Activated naive CD4-positive, alpha-beta T cell treated with anti-CD3 and anti-CD28 coated beads, Interleukin-2, amount 50 U/mL, for 16 hours (primary cell): Measurements from ENCODE around the gene SPPL2A.
"Not testable (repeated sequence)": the region's sequence is repeated elsewhere in the genome, so short reads cannot be mapped to it uniquely, and the experiment has no call there.

Experiments
- DNase-seq: peaks from one replicate; pipeline ENCODE4 v3.0.0-alpha.2; 2020

The SPPL2A gene, protein sequence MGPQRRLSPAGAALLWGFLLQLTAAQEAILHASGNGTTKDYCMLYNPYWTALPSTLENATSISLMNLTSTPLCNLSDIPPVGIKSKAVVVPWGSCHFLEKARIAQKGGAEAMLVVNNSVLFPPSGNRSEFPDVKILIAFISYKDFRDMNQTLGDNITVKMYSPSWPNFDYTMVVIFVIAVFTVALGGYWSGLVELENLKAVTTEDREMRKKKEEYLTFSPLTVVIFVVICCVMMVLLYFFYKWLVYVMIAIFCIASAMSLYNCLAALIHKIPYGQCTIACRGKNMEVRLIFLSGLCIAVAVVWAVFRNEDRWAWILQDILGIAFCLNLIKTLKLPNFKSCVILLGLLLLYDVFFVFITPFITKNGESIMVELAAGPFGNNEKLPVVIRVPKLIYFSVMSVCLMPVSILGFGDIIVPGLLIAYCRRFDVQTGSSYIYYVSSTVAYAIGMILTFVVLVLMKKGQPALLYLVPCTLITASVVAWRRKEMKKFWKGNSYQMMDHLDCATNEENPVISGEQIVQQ

DNA sequence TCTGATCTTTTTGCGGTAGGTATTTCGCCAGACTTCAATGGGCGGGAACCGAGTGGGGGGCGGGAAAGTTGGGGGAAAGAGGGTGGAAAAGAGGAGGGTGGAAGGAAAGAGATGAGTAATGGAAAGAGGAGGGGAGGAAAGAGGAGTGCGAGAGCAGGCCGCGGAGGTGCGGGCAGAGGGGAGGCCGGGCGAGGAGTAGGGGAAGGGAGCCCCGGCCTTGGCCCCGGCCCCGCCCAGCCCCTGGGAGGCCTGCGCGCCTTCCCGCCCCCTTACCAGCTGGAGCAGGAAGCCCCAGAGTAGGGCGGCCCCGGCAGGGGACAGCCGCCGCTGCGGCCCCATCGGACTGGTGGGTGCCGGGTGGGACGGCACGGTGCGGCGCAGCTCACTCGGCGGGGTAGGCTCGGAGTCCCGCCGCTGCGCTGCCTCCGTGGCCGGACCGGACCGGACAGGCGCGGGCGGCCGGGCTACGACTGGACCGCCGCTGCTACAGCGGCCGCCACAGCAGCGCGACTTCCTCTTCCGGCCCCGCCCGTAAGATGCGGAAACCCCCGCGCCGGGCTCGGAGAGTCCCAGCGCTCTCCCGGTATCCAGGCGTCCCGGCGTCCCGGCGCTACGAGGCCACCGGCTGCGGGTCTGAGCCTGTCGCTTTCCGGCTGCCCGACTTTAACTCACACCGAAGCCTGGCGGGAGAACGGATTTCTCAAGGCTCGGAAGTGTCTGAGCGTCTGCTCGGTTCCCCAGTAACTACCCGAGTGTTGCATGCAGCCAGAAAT, at the start of gene SPPL2A:
SPPL2A (minus strand) TSS at position 512 of the 773 bp plus-strand sequence; CDS start at position 339, 173 bp downstream.
- DNase-seq = peak; percentile 87

DNA sequence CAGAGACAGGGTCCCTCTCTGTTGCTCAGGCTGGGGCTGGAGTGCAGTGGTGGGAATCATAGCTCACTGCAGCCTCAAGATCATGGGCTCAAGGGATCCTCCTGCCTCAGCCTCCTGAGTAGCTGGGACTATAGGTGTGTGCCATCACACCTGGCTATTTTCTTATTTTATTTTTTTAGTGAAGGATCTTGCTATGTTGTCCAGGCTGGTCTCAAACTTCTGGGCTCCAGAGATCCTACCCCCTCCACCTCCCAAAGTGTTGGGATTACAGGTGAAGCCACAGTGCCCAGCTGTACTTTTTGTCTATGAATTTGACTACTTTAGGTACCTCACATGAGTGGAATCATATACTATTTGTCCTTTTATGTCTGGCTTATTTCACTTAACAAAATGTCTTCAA, 49.1 kb upstream of the SPPL2A start:
- no peak for DNase-seq

DNA sequence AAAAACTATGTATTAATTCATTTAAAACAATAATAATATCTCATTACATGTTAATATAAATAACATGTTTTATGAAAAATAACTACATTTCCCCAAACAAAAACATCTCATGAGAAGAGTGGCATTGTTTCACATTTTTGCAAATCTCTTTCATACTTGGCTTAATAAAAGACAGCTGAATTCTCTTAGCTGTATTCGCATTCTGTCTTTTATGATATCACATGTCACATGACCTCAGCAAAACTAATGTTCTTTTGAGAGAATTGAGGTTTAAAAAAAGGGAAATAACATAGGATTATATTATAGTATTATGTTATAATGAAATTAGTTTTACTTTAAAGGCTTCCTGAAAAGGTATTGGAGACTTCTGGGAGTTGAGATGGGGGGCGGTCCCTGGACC, 48.4 kb upstream of the SPPL2A start:
- DNase-seq = no peak

DNA sequence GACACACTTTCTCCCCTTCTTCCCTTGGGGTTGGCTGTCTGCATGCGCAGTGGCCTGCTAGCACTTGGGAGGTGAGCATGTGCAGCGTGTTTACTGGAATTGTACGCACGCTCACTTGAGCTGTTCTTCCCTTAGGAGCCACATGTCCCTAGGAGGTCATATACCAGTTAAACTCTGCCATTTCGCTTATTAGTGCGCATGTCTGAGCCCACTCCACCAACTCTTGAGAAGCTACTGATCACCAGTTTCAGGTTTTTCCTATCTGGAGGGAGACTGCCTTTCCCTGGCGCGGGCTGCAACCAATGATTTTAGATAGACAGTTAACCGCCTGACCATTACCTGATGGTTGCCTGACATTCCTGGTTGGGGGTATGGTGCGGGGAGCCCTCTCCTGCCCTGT, 47.6 kb upstream of the SPPL2A start:
- no peak for DNase-seq

DNA sequence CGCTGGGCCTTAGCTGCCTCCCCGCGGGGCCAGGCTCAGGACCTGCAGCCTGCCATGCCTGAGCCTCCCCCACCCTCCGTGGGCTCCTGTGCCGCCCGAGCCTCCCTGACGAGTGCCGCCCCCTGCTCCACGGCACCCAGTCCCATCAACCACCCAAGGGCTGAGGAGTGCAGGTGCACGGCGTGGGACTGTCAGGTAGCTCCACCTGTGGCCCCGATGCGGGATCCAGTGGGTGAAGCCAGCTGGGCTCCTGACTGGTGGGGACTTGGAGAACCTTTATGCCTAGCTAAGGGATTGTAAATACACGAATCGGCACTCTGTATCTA, 46.6 kb upstream of the SPPL2A start:
- DNase-seq = not testable (repeated sequence)

DNA sequence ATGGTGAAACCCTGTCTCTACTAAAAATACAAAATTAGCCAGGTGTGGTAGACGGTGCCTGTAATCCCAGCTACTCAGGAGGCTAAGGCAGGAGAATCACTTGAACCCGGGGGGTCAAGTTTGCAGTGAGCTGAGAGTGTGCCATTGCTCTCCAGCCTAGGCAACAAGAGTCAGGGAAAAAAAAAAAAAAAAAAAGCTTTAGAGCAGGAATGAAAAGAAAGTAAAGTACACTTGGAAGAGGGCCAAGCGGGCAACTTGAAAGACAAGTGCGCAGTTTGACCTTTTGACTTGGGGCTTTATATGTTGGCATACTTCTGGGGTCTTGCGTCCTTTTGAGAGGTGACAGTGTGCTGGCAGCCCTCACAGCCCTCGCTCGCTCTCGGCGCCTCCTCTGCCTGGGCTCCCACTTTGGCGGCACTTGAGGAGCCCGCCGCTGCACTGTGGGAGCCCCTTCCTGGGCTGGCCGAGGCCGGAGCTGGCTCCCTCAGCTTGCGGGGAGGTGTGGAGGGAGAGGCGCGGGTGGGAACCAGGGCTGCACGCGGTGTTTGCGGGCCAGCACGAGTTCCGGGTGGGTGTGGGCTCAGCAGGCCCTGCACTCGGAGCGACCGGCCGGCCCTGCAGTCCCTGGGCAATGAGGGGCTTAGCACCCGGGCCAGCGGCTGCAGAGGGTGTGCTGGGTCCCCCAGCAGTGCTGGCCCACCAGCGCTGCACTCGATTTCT, 46.1 kb upstream of the SPPL2A start:
- not testable (repeated sequence) for DNase-seq

DNA sequence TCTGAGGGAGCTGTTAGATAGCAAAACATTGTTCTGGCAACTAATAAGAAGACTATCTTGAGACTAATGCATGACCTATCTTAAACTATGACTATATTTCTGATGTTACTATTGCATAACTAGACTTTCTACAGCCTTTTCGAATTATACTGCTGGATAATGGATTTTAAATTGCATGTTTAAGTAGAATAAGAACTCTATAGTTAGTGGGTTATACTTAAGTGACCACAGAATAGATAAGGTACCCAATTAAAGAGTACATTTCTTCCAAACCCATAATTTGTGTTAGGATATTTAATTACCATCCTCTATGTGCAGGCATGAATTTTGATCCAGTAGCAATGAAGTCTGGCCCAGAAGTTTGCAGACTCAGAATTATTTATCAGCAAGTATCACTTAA, 44.6 kb upstream of the SPPL2A start:
- no peak for DNase-seq

DNA sequence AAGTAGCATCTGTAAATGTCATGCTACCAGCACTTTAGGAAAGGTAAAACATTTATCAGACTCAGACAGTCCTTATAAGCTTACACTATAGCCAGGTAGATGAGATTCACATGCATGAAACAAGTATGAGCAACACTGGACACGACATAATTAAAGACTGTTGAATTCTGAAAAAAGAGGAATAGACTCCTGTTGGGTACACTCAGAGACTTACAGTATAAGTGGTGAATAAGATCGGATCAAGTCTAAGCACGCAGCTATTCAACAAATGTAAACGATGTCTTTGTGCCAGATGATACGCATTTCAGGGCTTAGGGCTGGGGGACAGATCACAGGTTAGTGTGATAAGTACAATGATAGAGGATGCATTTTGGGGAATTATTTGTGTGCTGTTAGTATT, 43.2 kb upstream of the SPPL2A start:
- DNase-seq = no peak

DNA sequence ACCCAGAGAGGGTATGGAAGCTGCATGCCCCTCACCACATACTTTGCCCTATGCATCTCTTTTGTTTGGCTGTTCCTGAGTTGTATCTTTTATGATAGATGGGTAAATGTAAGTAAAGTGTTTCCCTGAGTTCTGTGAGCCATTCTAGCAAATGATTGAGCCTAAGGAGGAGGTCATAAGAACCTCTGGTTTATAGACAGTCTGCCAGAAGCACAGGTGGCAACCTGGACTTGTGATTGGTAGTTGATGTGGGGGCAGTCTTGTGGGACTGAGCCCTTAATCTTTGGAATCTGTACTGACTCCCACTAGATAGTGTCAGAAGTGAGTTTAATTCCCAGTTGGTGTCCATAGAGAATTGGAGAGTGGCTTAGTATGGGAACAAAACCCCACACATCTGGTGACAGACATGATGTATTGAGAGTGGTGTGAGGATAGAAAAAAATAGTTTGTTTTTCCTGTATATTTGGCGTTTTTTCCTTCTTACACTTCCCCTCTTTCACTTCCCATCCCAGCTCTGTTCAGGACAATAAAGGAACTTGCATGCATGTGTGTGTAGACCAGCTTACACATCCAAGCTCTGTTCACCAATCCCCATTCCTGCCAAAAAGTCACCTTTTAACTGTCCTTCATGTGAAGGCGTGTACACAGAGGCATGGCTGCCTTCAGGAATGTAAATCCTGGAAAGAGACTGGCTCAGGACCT, 38.1 kb upstream of the SPPL2A start:
- DNase-seq = no peak

DNA sequence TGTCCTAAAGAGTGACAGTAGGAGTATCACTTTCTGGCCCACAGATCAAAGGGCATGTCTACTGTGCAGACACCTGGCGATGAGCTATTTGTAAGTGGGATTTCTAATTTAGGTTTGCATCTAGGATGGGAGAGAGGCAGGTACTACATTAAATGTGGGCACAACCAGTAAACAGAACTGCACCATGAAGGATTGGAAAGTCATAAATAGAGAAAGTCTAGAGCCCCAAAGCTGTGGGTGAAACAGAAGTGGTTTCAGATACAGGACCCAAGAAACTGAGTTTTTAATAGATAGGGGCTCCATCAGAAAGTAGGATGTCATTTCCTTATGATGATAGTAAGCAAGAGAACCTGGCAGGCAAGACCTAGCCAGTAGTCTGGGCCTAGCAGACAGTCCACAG, 35.2 kb upstream of the SPPL2A start:
- DNase-seq = no peak

DNA sequence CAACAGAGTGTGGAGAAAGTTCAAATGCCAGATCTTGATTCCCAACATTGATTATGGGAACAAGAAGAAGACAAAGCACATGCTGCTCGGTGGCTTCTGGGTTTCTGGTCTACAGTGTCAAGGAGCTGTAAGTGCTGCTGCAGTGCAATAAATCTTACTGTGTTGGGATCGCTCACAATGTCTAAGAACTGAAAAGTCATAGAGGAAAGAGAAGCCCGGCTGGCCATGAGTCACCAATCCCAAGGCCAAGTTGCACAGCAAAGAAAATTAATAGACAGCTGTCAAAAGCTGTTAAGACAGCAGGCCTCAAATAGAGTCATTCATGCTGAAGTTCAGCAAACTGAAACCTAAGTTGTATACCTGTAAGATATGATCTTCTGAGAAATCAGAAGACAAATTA, 33.2 kb upstream of the SPPL2A start:
- DNase-seq = no peak

DNA sequence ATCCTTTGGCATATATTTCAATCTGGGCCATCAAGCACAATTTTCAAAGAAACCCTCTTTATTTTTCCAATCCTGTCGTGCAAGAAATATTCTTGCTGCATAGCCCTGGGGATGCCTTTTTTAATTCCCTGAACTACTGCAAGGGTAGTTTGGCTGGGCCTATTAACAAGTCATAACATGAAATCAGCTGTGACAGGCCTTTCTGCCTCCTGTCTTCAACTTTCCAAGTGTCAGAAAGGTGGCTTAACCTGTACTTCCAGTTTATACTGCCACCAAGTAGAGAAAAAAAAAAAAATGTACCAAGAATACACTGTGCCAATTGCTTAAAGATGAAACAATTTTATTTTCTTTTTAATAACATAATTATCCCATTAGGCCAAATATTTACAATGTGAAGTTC, 32.4 kb upstream of the SPPL2A start:
- DNase-seq = no peak

DNA sequence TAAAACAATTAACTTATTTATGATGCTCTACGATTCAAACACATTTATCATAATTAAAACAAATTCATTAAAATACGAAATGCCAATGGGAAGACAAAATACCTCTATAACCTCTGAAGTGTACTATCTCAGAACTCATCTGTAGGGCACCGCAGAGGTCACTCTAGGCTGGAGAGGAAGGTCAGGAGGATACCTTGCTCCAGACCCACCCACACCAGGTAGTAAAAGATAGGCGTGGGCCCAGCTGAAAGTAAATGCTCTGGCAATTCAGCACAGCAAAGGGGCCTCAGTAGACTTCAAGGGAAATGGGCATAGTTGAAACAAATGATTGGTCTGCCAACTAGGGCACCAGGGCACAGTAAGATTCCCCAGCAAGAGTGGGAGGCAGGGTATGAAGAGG, 26.0 kb upstream of the SPPL2A start:
- DNase-seq = no peak

DNA sequence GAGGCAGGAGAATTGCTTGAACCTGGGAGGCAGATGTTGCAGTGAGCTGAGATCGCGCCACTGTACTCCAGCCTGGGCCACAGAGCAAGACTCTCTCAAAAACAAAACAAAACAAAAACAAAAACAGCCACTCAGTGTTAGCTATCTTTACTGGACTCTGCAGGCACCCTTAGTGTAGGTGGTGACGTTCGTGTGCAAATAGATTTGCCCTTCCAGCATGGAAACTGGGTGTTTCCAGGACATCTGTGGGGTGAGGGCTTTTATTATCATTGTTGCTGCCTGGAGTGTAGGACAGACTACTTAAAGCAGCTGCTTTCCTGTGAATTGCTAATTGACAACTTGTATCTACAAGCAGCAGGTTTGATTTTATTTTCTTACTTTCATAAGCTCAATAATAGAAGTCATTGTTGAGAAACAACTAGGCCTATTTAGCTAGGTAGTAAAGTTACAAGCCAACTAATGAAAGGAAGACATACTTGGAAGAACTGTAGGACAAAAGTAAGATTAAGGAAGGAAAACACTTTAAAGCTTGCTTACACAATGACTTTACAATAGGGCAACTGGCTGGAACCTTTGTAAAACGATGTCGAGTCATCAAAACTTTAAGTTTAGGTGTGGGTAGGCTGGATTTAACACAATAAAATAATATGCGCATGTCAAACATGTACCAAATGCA, 25.4 kb upstream of the SPPL2A start:
- DNase-seq = no peak

DNA sequence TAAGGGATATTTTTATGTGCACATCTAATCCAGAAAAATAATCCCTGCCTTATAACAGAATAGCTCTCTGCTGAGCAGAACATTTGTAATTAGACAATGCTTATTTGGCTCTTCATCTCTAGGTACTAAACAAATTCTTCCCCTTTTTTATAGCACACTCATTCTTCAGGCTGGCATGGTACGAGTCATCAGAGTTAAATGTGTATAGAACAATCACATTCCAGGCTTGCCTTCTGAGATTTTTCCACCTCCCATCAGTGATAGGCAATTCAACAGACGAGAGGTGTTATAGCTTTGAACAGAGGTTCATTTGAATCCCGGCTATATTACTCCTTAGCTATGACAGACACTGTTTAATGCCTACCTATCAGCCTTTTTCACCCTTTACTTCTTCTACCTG, 21.4 kb upstream of the SPPL2A start:
- no peak for DNase-seq

DNA sequence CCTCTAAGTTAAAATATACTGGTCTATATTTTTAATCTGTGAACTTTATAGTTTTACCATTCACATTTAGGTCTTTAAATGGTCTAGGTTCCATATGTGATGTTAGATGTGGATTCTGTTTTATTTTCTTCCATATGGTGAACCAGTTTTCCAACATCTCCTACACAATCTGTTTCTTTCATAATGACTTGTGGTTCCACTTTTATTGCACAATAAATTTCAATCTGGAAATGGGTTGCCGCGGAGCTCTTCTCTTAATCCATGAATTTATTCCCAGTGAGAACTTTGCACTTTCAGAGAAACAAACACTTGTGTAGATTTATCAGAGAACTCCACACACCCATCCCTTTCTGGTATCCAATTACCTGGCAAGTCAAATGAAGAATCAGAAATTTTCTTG, 20.9 kb upstream of the SPPL2A start:
- DNase-seq = no peak

DNA sequence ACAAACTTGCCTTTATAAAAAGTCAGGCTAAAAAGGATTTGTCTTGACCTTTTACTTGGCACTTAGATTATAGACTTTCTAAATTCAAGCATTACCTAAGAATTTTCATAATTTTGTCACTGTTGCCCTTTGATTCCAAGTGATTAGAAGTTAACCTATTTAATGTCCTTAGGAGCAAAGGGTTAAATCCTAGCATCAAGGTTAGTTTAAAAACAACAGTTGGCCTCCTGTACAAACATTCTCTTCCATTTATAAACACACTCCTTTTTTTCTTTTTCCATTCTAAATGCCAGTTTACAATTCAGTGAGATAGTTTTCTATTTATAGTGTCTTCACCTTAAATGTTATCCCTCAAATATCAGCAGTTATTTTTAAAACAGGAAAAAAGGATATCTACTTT, 18.4 kb upstream of the SPPL2A start:
- DNase-seq = no peak

DNA sequence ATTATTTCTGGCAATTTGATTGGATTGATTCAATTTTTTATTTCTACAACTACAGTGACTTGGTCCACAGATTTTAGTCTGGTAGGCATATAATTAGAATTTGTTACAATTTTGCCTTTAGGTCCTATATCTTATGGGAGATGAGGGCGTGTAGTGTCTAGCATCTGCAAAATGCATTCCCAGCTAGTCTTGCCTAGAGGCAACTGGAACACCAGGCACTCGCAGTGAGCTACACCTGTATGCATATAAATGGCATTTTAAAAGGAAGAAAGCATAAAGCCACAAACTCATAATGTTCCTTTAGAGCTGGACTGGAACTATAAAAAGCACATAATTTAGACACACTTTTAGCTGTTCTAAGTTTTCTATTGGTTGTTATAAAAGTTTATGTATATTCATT, 17.9 kb upstream of the SPPL2A start:
- no peak for DNase-seq

DNA sequence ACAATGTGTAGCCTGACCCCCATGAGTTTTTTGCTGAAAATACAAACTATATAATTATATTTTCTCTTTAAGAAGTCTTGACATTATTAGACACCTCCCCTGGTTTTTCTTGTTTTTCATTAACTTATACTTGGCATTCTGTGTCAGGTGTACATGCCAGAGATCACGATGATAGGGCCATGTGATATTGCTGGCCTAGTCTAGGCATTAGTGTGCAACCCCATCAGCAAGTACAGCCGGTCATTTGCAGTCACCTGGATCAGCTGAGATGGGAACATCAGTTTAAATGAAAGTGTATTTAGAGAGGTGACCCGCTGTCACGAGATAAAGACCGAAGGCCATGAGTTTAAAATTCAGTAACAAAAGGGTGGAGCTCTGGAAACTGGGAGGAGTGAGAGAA, 12.6 kb upstream of the SPPL2A start:
- no peak for DNase-seq

DNA sequence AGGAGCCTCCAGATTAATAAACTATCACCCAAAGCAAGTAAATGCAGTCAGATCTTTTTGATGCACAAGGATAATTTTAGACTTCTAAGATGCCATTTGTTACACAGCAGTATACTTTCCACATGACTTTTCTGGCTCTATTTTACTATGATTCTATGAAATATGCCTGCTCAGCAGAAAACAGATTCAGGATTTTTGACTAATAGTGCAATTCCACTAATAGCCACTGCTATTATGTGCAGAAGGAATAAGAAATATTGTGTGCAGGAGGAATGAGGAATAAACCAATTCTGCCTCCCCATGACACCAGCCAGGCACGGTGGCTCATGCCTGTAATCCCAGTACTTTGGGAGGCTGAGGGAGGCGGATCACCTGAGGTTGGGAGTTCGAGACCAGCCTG, 11.5 kb upstream of the SPPL2A start:
- no peak for DNase-seq

DNA sequence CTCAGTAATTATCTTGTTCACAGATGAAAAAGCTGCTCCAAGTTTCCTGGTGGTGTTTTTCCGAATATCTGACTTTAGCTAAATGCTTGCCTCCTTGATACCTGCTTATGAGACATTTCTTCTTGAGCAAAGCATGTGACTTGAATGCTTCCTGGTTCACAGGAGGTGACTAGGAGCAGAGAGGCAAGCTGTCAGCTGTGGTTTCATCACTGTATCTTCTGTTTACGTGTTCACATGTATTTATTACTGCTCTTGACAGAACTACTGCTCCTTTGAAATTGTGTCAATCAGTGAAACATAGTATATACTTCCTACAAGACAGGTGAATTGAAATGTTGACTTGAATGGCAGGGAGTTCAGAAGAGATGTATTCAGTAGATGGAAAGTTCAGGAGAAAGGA, 8.9 kb upstream of the SPPL2A start:
- DNase-seq = no peak

DNA sequence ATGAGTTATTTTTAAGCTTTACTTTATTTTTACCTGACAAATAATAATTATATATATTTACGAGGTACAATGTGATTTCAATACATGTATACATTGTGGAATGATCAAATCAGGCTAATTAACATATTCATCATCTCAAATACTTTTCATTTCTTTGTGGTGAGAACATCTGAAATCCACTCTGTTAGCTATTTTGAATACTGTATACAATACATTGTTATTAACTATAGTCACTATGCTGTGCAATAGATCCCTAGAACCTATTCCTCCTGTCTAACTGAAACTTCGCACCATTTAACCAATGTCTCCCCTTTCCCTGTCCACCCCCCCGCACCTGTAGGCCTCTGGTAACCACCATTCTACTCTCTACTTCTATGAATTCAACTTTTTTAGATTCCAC, 7.9 kb upstream of the SPPL2A start:
- DNase-seq = no peak
